Measurements from ENCODE around the gene KRTAP1-4.

GRCh38 chr17:40984226-40984625, 45.8 kb downstream of the KRTAP1-4 start, which contains the start of gene KRT40:
- TF ChIP-seq EZH2 (IDR thresholded peaks at IDR 0.05; ENCODE audit: borderline replicate concordance, low read depth, low read length, severe bottlenecking) (no peak), CTCF (IDR thresholded peaks at IDR 0.05; ENCODE audit: extremely low read depth in 1 of 2, insufficient read depth in 1 of 2, low read depth in 1 of 2, low read length in 2 of 2) (no peak), MAX (IDR thresholded peaks at IDR 0.05; ENCODE audit: insufficient read depth, insufficient read length) (no peak), POLR2AphosphoS5 (IDR thresholded peaks at IDR 0.05; ENCODE audit: insufficient read depth, low read depth, low read length) (no peak), POLR2A (IDR thresholded peaks at IDR 0.05; ENCODE audit: low read depth, low read length) (no peak)

Measured in endothelial cell of umbilical vein (primary cell).